ENCODE results near the gene MRPS26.

DNA sequence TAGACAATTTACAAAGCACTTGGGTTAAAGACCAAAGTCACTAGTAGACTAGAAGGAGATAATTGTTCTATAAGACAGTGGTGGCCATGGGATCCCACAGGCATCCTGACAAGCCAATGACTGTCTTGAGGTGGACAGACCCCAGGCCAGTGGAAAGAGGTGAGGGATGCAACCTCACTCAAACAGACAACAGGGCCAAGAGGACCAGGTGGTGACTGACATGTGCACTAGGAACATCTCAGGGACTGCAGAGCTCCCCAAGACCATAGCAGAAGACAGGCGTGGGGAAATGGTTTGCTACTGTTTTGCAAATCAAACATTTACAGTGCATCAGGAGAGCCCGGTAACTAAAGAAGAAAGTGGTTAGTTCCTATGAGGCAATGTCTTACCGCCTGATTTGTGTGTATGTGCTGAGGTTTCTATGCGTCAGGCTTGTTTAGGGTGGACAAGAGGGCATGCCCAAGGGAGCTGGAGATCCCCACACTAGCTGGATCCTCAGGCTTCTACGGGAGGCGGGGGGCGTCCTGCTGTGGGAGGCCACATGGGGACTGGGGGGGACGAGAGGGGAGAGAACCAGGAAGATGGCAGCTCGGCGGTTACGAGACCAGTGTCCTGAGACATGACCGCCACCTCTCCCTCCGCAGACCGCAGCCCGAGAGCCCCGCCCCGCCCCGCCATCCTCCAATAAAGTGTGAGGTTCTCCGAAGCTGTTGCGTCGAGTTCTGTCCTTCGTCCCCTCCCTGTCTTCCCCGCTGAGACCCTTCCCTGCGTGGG is 623 bp upstream of the MRPS26 start:
- TF ChIP-seq, protein P1, sequence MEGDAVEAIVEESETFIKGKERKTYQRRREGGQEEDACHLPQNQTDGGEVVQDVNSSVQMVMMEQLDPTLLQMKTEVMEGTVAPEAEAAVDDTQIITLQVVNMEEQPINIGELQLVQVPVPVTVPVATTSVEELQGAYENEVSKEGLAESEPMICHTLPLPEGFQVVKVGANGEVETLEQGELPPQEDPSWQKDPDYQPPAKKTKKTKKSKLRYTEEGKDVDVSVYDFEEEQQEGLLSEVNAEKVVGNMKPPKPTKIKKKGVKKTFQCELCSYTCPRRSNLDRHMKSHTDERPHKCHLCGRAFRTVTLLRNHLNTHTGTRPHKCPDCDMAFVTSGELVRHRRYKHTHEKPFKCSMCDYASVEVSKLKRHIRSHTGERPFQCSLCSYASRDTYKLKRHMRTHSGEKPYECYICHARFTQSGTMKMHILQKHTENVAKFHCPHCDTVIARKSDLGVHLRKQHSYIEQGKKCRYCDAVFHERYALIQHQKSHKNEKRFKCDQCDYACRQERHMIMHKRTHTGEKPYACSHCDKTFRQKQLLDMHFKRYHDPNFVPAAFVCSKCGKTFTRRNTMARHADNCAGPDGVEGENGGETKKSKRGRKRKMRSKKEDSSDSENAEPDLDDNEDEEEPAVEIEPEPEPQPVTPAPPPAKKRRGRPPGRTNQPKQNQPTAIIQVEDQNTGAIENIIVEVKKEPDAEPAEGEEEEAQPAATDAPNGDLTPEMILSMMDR (IDR thresholded peaks at IDR 0.05) = no peak
- no peak for TF ChIP-seq POLR2A (IDR thresholded peaks at IDR 0.05)
- no peak for TF ChIP-seq POLR2AphosphoS5 (IDR thresholded peaks at IDR 0.05)
- no peak for TF ChIP-seq EP300 (IDR thresholded peaks at IDR 0.05)
